A673 (cell line): Measurements from ENCODE around the gene HYAL3. TPM values are rescaled to one million over a fixed set of nuclear protein-coding genes. Genes with fewer than 3 reads are reported as not detected.

Experiments used
- BruUV-seq: library from RNA; stranded (reverse); fragments of 400-500 nt; replicated peaks from 2 replicates; lab custom pipeline; 2021; lab: Mats Ljungman, UMichigan
- CTCF ChIA-PET: fragments of 300-600 bp; sonication (Branson Sonifier 250); formaldehyde crosslinking; loops from one replicate; lab custom pipeline; 2022; ENCODE audit warnings: antibody characterized with exemption; lab: Charles Lee
- POLR2A ChIA-PET: fragments of 300-600 bp; sonication (Branson Sonifier 250); formaldehyde crosslinking; loops from one replicate; lab custom pipeline; 2022; ENCODE audit warnings: antibody characterized with exemption; ENCODE audit not compliant: low non-redundant PET; lab: Charles Lee
- DNase-seq: peaks from one replicate; pipeline ENCODE4 v3.0.0-alpha.2; 2015; ENCODE audit warnings: low spot score
- H3K27ac ChIP-seq: fragments of 200-600 bp; sonication (generic); 2 replicates; pipeline ENCODE4 v1.5.1; 2016; ENCODE audit warnings: mixed run types, low read depth, mild to moderate bottlenecking, mixed read lengths, antibody characterized with exemption, low read length; ENCODE audit not compliant: poor library complexity, severe bottlenecking
- H3K27me3 ChIP-seq: fragments of 200-600 bp; sonication (generic); replicated peaks from 2 replicates; pipeline ENCODE4 v1.6.1; 2017; ENCODE audit warnings: mixed run types, low read depth, mild to moderate bottlenecking, mixed read lengths, antibody characterized with exemption, low read length; ENCODE audit not compliant: insufficient read depth, poor library complexity
- H3K36me3 ChIP-seq: fragments of 200-600 bp; sonication (generic); 2 replicates; pipeline ENCODE4 v1.6.1; 2016; ENCODE audit warnings: mixed run types, mild to moderate bottlenecking, mixed read lengths, antibody characterized with exemption, low read length; ENCODE audit not compliant: insufficient read depth, poor library complexity, severe bottlenecking
- H3K4me1 ChIP-seq: fragments of 200-600 bp; sonication (generic); 2 replicates; pipeline ENCODE4 v1.6.1; 2017; ENCODE audit warnings: mixed run types, mild to moderate bottlenecking, mixed read lengths, antibody characterized with exemption, low read length; ENCODE audit not compliant: insufficient read depth, poor library complexity, severe bottlenecking
- H3K4me3 ChIP-seq: fragments of 200-600 bp; sonication (generic); 2 replicates; pipeline ENCODE4 v1.5.1; 2016; ENCODE audit warnings: low read depth, mixed run types, mild to moderate bottlenecking, mixed read lengths, low read length; ENCODE audit not compliant: poor library complexity, severe bottlenecking
- H3K9me3 ChIP-seq: fragments of 200-600 bp; sonication (generic); 2 replicates; pipeline ENCODE4 v1.6.1; 2016; ENCODE audit warnings: mixed run types, low read depth, mild to moderate bottlenecking, mixed read lengths, antibody characterized with exemption, low read length; ENCODE audit not compliant: poor library complexity, severe bottlenecking
- EZH2 ChIP-seq: fragments of 200-600 bp; sonication (generic); IDR thresholded peaks from 2 replicates; pipeline ENCODE4 v1.6.1; 2017; ENCODE audit warnings: borderline replicate concordance, low read depth, mild to moderate bottlenecking, mixed read lengths, antibody characterized with exemption, low read length; ENCODE audit not compliant: poor library complexity, severe bottlenecking
- intact Hi-C: fragments of 100-400 bp; cut with micrococcal nuclease; formaldehyde crosslinking; loops from one replicate; pipeline ENCODE4 v1.10.0; 2022; ENCODE audit not compliant: unreplicated experiment
- total RNA-seq: library from RNA; stranded (reverse); gene quantifications from 2 replicates; pipeline ENCODE4 v1.2.3, GENCODE V29; 2021
- TF ChIP-seq, protein P1 (sequence below): fragments of 300-800, 200-600 bp; sonication (generic); conservative IDR thresholded peaks from 2 replicates; pipeline ENCODE4 v1.5.1; 2017; ENCODE audit warnings: low read depth, mild to moderate bottlenecking, antibody characterized with exemption, low read length, moderate library complexity, mixed read lengths

The HYAL3 gene
- total RNA-seq, 1 experiment from 2014 or later = 3.0 TPM

DNA sequence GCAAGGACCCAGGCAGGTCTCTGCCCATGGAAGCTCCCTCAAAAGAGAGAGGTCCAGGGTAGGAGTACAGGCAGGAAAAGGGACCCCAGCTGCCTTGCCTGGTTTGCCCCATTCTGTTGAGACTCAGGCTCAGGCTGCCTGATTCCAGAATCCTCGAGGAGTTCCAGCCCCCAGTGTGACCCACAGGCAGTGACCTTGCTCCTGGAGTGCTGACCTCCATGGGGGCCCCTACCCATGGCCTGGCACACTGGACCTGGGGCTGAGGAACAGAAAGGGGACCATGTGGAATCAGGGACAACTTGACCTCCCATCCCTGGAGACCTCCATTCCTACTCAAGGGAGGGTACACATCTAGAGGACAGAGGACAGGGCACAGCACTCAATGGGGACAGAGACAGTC, 33.6 kb downstream of the HYAL3 start:
- ChIA-PET POLR2A (no interaction called here), CTCF (interaction anchor here (0.6 kb wide), 1 partner anchor 31 kb away, joined by 7 read pairs; no protein-coding TSS in a partner anchor)
- H3K27me3 ChIP-seq = no peaks in the 10 kb centered on the region
- intact Hi-C loops = loop anchor here (10.0 kb wide), 1 partner anchor 141 kb away; no protein-coding TSS in a partner anchor
- H3K9me3 ChIP-seq = no peaks in the 10 kb centered on the region
- BruUV-seq = no TSS peak
- TF ChIP-seq EZH2 = no peak
- TF ChIP-seq, protein P1, sequence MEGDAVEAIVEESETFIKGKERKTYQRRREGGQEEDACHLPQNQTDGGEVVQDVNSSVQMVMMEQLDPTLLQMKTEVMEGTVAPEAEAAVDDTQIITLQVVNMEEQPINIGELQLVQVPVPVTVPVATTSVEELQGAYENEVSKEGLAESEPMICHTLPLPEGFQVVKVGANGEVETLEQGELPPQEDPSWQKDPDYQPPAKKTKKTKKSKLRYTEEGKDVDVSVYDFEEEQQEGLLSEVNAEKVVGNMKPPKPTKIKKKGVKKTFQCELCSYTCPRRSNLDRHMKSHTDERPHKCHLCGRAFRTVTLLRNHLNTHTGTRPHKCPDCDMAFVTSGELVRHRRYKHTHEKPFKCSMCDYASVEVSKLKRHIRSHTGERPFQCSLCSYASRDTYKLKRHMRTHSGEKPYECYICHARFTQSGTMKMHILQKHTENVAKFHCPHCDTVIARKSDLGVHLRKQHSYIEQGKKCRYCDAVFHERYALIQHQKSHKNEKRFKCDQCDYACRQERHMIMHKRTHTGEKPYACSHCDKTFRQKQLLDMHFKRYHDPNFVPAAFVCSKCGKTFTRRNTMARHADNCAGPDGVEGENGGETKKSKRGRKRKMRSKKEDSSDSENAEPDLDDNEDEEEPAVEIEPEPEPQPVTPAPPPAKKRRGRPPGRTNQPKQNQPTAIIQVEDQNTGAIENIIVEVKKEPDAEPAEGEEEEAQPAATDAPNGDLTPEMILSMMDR = no peak
- no peak overlapping the region for H3K27ac ChIP-seq
- peaks cover 20% of the 10 kb centered on the region for H3K4me1 ChIP-seq
- DNase-seq = no peak
- no peaks in the 10 kb centered on the region for H3K36me3 ChIP-seq
- H3K4me3 ChIP-seq = no peak overlapping the region

- intact Hi-C loops = loop anchor here (10.0 kb wide), 1 partner anchor 140 kb away; no protein-coding TSS in a partner anchor
- H3K27me3 ChIP-seq = no peaks in the 10 kb centered on the region
- no peaks in the 10 kb centered on the region for H3K36me3 ChIP-seq
- CTCF ChIA-PET = interaction anchor here (0.5 to 0.6 kb wide), 2 partner anchors 31 to 1405 kb away, joined by 4 to 7 read pairs; no protein-coding TSS in a partner anchor
- H3K4me1 ChIP-seq = peaks cover 20% of the 10 kb centered on the region
- POLR2A ChIA-PET = no interaction called here
- TF ChIP-seq, protein P1 = no peak
- no peak for TF ChIP-seq EZH2
- DNase-seq = no peak
- peak overlapping the region; percentile 23 for H3K27ac ChIP-seq
- H3K9me3 ChIP-seq = no peaks in the 10 kb centered on the region
- H3K4me3 ChIP-seq = no peak overlapping the region
- no TSS peak for BruUV-seq
Measured at GRCh38 chr3:50264964-50265485, 34.2 kb downstream of the HYAL3 start.

- intact Hi-C loops = loop anchor here (10.0 kb wide), 1 partner anchor 140 kb away; no protein-coding TSS in a partner anchor
- peak; percentile 67 for DNase-seq
- H3K27me3 ChIP-seq = no peaks in the 10 kb centered on the region
- no peak for TF ChIP-seq EZH2
- TF ChIP-seq, protein P1 = no peak
- no peaks in the 10 kb centered on the region for H3K36me3 ChIP-seq
- H3K4me1 ChIP-seq = peaks cover 20% of the 10 kb centered on the region
- no peak overlapping the region for H3K4me3 ChIP-seq
- ChIA-PET POLR2A (no interaction called here), CTCF (interaction anchor here (0.5 kb wide), 1 partner anchor 1406 kb away, joined by 4 read pairs; no protein-coding TSS in a partner anchor)
- no peaks in the 10 kb centered on the region for H3K9me3 ChIP-seq
- H3K27ac ChIP-seq = peak overlapping the region; percentile 37
- BruUV-seq = no TSS peak
Measured at GRCh38 chr3:50264383-50264963, 34.7 kb downstream of the HYAL3 start.
